HepG2 (cell line): ENCODE measurements around the gene SIAH2. TPM values are rescaled to one million over a fixed set of nuclear protein-coding genes. Genes with fewer than 3 reads are reported as not detected.

ENCODE experiments used
- FOXP1 ChIP-seq, 2 experiments: fragments of 450-650 bp in 1 of 2; IDR thresholded peaks; 2 replicates each; pipeline ENCODE4 v1.6.1; 2017 to 2018; ENCODE audit warnings: antibody characterized with exemption in 1 of 2
- HOXA5 ChIP-seq: sonication (generic); formaldehyde crosslinking; IDR thresholded peaks from 2 replicates; pipeline ENCODE4 v1.4.0; 2020; ENCODE audit warnings: missing genetic modification reagents
- MBD4 ChIP-seq: IDR thresholded peaks from 2 replicates; pipeline ENCODE4 v1.6.1; 2012; ENCODE audit warnings: low read length, inconsistent platforms, borderline replicate concordance
- MTA1 ChIP-seq: sonication (generic); formaldehyde crosslinking; IDR thresholded peaks from 2 replicates; pipeline ENCODE4 v1.4.0; 2020; ENCODE audit warnings: missing genetic modification reagents, mild to moderate bottlenecking, borderline replicate concordance
- TFDP1 ChIP-seq: IDR thresholded peaks from 2 replicates; pipeline ENCODE4 v1.6.1; 2016; ENCODE audit warnings: missing compliant biosample characterization, missing genetic modification reagents, borderline replicate concordance
- TGIF2 ChIP-seq: IDR thresholded peaks from 2 replicates; pipeline ENCODE4 v1.6.1; 2016; ENCODE audit warnings: control low read depth, missing compliant biosample characterization
- THRA ChIP-seq: sonication (generic); formaldehyde crosslinking; IDR thresholded peaks from 2 replicates; pipeline ENCODE4 v1.4.0; 2020; ENCODE audit warnings: missing genetic modification reagents, borderline replicate concordance
- TRIM22 ChIP-seq: fragments of 450-650 bp; IDR thresholded peaks from 2 replicates; pipeline ENCODE4 v1.6.1; 2017
- ZBTB40 ChIP-seq, 2 experiments: fragments of 450-650 bp in 1 of 2; sonication (generic) in 1 of 2; formaldehyde crosslinking in 1 of 2; IDR thresholded peaks; 2 replicates each; pipeline versions ENCODE4 v1.6.1 to v1.8.0; 2016 to 2022; ENCODE audit warnings: antibody characterized with exemption in 1 of 2, mild to moderate bottlenecking in 1 of 2, missing genetic modification reagents in 1 of 2
- ZBTB46 ChIP-seq: sonication (generic); formaldehyde crosslinking; IDR thresholded peaks from 2 replicates; pipeline ENCODE4 v1.4.0; 2020; ENCODE audit warnings: mild to moderate bottlenecking, missing genetic modification reagents, borderline replicate concordance
- ZBTB7B ChIP-seq: sonication (generic); formaldehyde crosslinking; IDR thresholded peaks from 2 replicates; pipeline ENCODE4 v1.4.0; 2020; ENCODE audit warnings: missing genetic modification reagents
- ZNF160 ChIP-seq: sonication (generic); formaldehyde crosslinking; IDR thresholded peaks from 2 replicates; pipeline ENCODE4 v1.8.0; 2022; ENCODE audit warnings: mild to moderate bottlenecking, inconsistent platforms, missing genetic modification reagents
- ZNF296 ChIP-seq: sonication (generic); formaldehyde crosslinking; conservative IDR thresholded peaks from 2 replicates; pipeline ENCODE4 v1.5.0; 2020; ENCODE audit warnings: mild to moderate bottlenecking, missing genetic modification reagents
- ZNF441 ChIP-seq: sonication (generic); formaldehyde crosslinking; IDR thresholded peaks from 2 replicates; pipeline ENCODE4 v1.7.0; 2021; ENCODE audit warnings: missing genetic modification reagents, borderline replicate concordance
- ZNF678 ChIP-seq: sonication (generic); formaldehyde crosslinking; IDR thresholded peaks from 2 replicates; pipeline ENCODE4 v1.4.0; 2020; ENCODE audit warnings: mild to moderate bottlenecking, missing genetic modification reagents
- polyA plus RNA-seq, 8 experiments: library from polyadenylated mRNA; depleted of rRNA in 3 of 8; stranded (reverse) in 7 of 8; unstranded in 1 of 8; fragments of >200 nt; fragmentation: Illumina TruSeq in 4 of 8; extraction: Trizol in 4 of 8; gene quantifications; 2 replicates each; pipeline versions ENCODE4 v1.2.1 to v1.2.3, GENCODE V29; 2011 to 2016; ENCODE audit warnings: low read depth in 4 of 8, missing spikeins in 1 of 8, mixed read lengths in 1 of 8; ENCODE audit not compliant: insufficient read depth in 1 of 8
- total RNA-seq, 5 experiments: library from RNA; depleted of rRNA; stranded (reverse); fragments of >200 nt; fragmentation: Illumina TruSeq; extraction: Trizol; gene quantifications; 2 replicates each; pipeline ENCODE4 v1.2.3, GENCODE V29; 2016; ENCODE audit warnings: low read depth in 1 of 5

SIAH2 gene
- total and polyA plus RNA-seq, 2 of the 13 experiments (the other 11 are each of a cell fraction or from before 2014, with no cell fraction given) = 71.8 to 117 TPM

- TF ChIP-seq TRIM22 = no peak
- 0 out of 2 replicates have a peak, but pooled peaks have one; percentile 60 for TF ChIP-seq HOXA5
- TF ChIP-seq ZBTB46 = no peak
- 0 out of 2 replicates have a peak, but pooled peaks have one; percentile 43 for TF ChIP-seq THRA (CRISPR knock-in tag)
- TF ChIP-seq TGIF2 (CRISPR knock-in tag) = no peak
- TF ChIP-seq ZBTB40 (IDR thresholded peaks at IDR 0.05) = no peak
- no peak for TF ChIP-seq ZBTB40 (CRISPR knock-in tag; IDR thresholded peaks at IDR 0.05)
- no peak for TF ChIP-seq ZNF296 (CRISPR knock-in tag)
- no peak for TF ChIP-seq TFDP1 (CRISPR knock-in tag)
- TF ChIP-seq ZNF678 (CRISPR knock-in tag) = no peak
- TF ChIP-seq FOXP1 (IDR thresholded peaks at IDR 0.05) = no peak
- TF ChIP-seq FOXP1 (CRISPR knock-in tag; IDR thresholded peaks at IDR 0.05) = no peak
- TF ChIP-seq MTA1 (CRISPR knock-in tag) = peak; percentile 49; the same call in 1 of the 2 replicates
- peak; percentile 52; the same call in 1 of the 2 replicates for TF ChIP-seq ZBTB7B (CRISPR knock-in tag)
- no peak for TF ChIP-seq ZNF160 (CRISPR knock-in tag)
- TF ChIP-seq MBD4 = no peak
- TF ChIP-seq ZNF441 = no peak
Observed at GRCh38 chr3:150779402-150779858, 16.5 kb upstream of the SIAH2 start (continued).
